HG03439 (cell line): ENCODE results near the gene NXF1.
"Not testable (repeated sequence)": the region's sequence is repeated elsewhere in the genome, so short reads cannot be mapped to it uniquely, and the experiment has no call there.

Experiments used
- ATAC-seq: cut with Tn5 transposase; IDR thresholded peaks from one replicate; pipeline ENCODE4 v1.9.1; 2021; ENCODE audit warnings: mild to moderate bottlenecking, moderate library complexity; ENCODE audit not compliant: unreplicated experiment

Gene NXF1

GRCh38 chr11:62805076-62805892, at the start of gene NXF1:
Gene NXF1 (minus strand): TSS chr11:62805440. CDS start chr11:62805356, 84 bp downstream.
- ATAC-seq, result peak; percentile 83

- ATAC-seq, result no peak
Measured at GRCh38 chr11:62854013-62854824, 49.0 kb upstream of the NXF1 start.

- no peak for ATAC-seq
Measured at GRCh38 chr11:62853279-62853965, 48.2 kb upstream of the NXF1 start.

- ATAC-seq, result no peak
Measured at GRCh38 chr11:62852523-62853188, 47.4 kb upstream of the NXF1 start.

GRCh38 chr11:62851807-62852522, 46.7 kb upstream of the NXF1 start:
- no peak for ATAC-seq

- no peak for ATAC-seq
Measured at GRCh38 chr11:62850911-62851806, 45.9 kb upstream of the NXF1 start.

- no peak for ATAC-seq
Measured at GRCh38 chr11:62847767-62848314, 42.6 kb upstream of the NXF1 start.

GRCh38 chr11:62846177-62846576, 40.9 kb upstream of the NXF1 start:
- no peak for ATAC-seq

- ATAC-seq, result no peak
Measured at GRCh38 chr11:62844154-62844553, 38.9 kb upstream of the NXF1 start.

- no peak for ATAC-seq
Measured at GRCh38 chr11:62843466-62843865, 38.2 kb upstream of the NXF1 start.

GRCh38 chr11:62842891-62843290, 37.7 kb upstream of the NXF1 start:
- not testable (repeated sequence) for ATAC-seq

GRCh38 chr11:62842171-62842741, 37.0 kb upstream of the NXF1 start:
- ATAC-seq, result no peak

- ATAC-seq, result peak; percentile 60
Measured at GRCh38 chr11:62841361-62842170, 36.3 kb upstream of the NXF1 start.

GRCh38 chr11:62840721-62841360, 35.6 kb upstream of the NXF1 start:
- ATAC-seq, result peak; percentile 8

GRCh38 chr11:62839050-62839945, 34.1 kb upstream of the NXF1 start, which contains the start of gene WDR74:
Gene WDR74 (minus strand): TSS chr11:62839590. CDS start chr11:62839570, 20 bp downstream.
- ATAC-seq, result peak; percentile 47

GRCh38 chr11:62835336-62835735, 30.1 kb upstream of the NXF1 start:
- no peak for ATAC-seq
